Naive thymus-derived CD4-positive, alpha-beta T cell (primary cell): Measurements from ENCODE around the gene DUSP8. TPM values are rescaled to one million over a fixed set of nuclear protein-coding genes. Genes with fewer than 3 reads are reported as not detected.

Source experiments
- ATAC-seq: fragments of 150-1000 bp; cut with Tn5 transposase; 2 replicates; pipeline ENCODE4 v1.10.0; 2021; ENCODE audit warnings: mild to moderate bottlenecking, moderate library complexity
- CTCF ChIA-PET: fragments of 350-600 bp; sonication (Branson Sonifier 250); formaldehyde crosslinking; loops from one replicate; lab custom pipeline; 2021; ENCODE audit warnings: antibody characterized with exemption; lab: Charles Lee
- POLR2A ChIA-PET: fragments of 350-600 bp; sonication (Branson Sonifier 250); formaldehyde crosslinking; loops from one replicate; lab custom pipeline; 2021; ENCODE audit warnings: antibody characterized with exemption, inconsistent platforms; lab: Charles Lee
- DNase-seq, 9 donors: peaks; one replicate each; pipeline versions ENCODE4 v3.0.0 to v3.0.0-alpha.2; 2020 to 2022; ENCODE audit warnings: mixed read lengths in 1 of 9
- H3K27ac ChIP-seq: one replicate; pipeline ENCODE4 v1.7.0; 2013; ENCODE audit warnings: mild to moderate bottlenecking, low read depth, low read length, moderate library complexity
- H3K27me3 ChIP-seq, 2 donors: one replicate each; pipeline ENCODE4 v1.7.0; 2013; ENCODE audit warnings: low read length in 2 of 2, mild to moderate bottlenecking in 2 of 2, moderate library complexity in 2 of 2; ENCODE audit not compliant: control insufficient read depth in 2 of 2, insufficient read depth in 2 of 2
- H3K36me3 ChIP-seq, 3 experiments: 1 replicate in 2 of 3; 2 replicates in 1 of 3; pipeline ENCODE4 v1.7.0; 2013; ENCODE audit warnings: low read length in 3 of 3, mild to moderate bottlenecking in 3 of 3, moderate library complexity in 1 of 3; ENCODE audit not compliant: insufficient read depth in 3 of 3, control insufficient read depth in 2 of 3
- H3K4me1 ChIP-seq, 2 donors: one replicate each; pipeline ENCODE4 v1.7.0; 2013; ENCODE audit warnings: low read length in 2 of 2, mild to moderate bottlenecking in 2 of 2, moderate library complexity in 1 of 2; ENCODE audit not compliant: control insufficient read depth in 2 of 2, insufficient read depth in 2 of 2
- H3K4me3 ChIP-seq: 2 replicates; pipeline ENCODE4 v1.7.0; 2013; ENCODE audit warnings: mild to moderate bottlenecking, low read length
- H3K9me3 ChIP-seq, 3 experiments: 1 replicate in 2 of 3; 2 replicates in 1 of 3; pipeline ENCODE4 v1.7.0; 2013; ENCODE audit warnings: low read length in 3 of 3; ENCODE audit not compliant: control insufficient read depth in 2 of 3
- H3K27ac Mint-ChIP-seq, 9 donors: one replicate each; pipeline ENCODE4 v1.8.0; 2020 to 2022; ENCODE audit warnings: mixed read lengths in 9 of 9, mild to moderate bottlenecking in 8 of 9, moderate library complexity in 5 of 9, inconsistent platforms in 2 of 9
- H3K27me3 Mint-ChIP-seq, 5 donors: one replicate each; pipeline ENCODE4 v1.8.0; 2021 to 2022; ENCODE audit warnings: mixed read lengths in 5 of 5, mild to moderate bottlenecking in 1 of 5
- H3K36me3 Mint-ChIP-seq, 5 donors: one replicate each; pipeline ENCODE4 v1.8.0; 2020 to 2022; ENCODE audit warnings: mixed read lengths in 5 of 5, mild to moderate bottlenecking in 3 of 5, inconsistent platforms in 1 of 5
- H3K4me1 Mint-ChIP-seq, 7 donors: one replicate each; pipeline ENCODE4 v1.8.0; 2020 to 2022; ENCODE audit warnings: mixed read lengths in 7 of 7, mild to moderate bottlenecking in 3 of 7, inconsistent platforms in 1 of 7
- H3K4me3 Mint-ChIP-seq, 10 donors: one replicate each; pipeline ENCODE4 v1.8.0; 2020 to 2022; ENCODE audit warnings: mild to moderate bottlenecking in 10 of 10, mixed read lengths in 10 of 10, moderate library complexity in 6 of 10, inconsistent platforms in 2 of 10
- H3K9me3 Mint-ChIP-seq, 11 donors: one replicate each; pipeline ENCODE4 v1.8.0; 2020 to 2022; ENCODE audit warnings: mixed read lengths in 11 of 11, mild to moderate bottlenecking in 4 of 11, inconsistent platforms in 1 of 11, moderate library complexity in 1 of 11
- intact Hi-C, 2 donors: fragments of 100-400 bp; cut with micrococcal nuclease; formaldehyde crosslinking; loops; one replicate each; pipeline ENCODE4 v1.15.1; 2023
- polyA plus RNA-seq, 2 donors: library from polyadenylated mRNA; unstranded; fragments of 300-500 nt; fragmentation: Illumina TruSeq; gene quantifications; one replicate each; pipeline ENCODE4 v1.2.3, GENCODE V29; 2021
- total RNA-seq, 6 experiments: library from RNA in 5 of 6; stranded (reverse) in 5 of 6; gene quantifications; 1 replicate in 5 of 6; 2 replicates in 1 of 6; pipeline ENCODE4 v1.2.3 and lab custom pipeline; 2021 to 2026

The DUSP8 gene
- total and polyA plus RNA-seq, 7 experiments from 2014 or later = 0.22 to 79.3 (median 3.9) TPM

- intact Hi-C loops = no loop called here
- Mint-ChIP-seq H3K4me1 (peaks cover 4 to 73% (median 41%) of the 10 kb centered on the region in 7 donors), H3K4me3 (no peak overlapping the region), H3K27me3 (no peaks in the 10 kb centered on the region), H3K36me3 (no peaks in the 10 kb centered on the region), H3K27ac (peak overlapping the region in 1 of 9 donors; percentile 28), H3K9me3 (no peaks in the 10 kb centered on the region)
- Histone ChIP-seq H3K27ac (no peak overlapping the region), H3K4me1 (peaks cover 0 to 9% of the 10 kb centered on the region in 2 donors), H3K9me3 (no peaks in the 10 kb centered on the region), H3K27me3 (no peaks in the 10 kb centered on the region), H3K4me3 (no peak overlapping the region), H3K36me3 (peaks cover 0 to 3% (median 0%) of the 10 kb centered on the region in 3 experiments)
- no peak for ATAC-seq
- CTCF ChIA-PET = interaction anchor here (0.6 kb wide), 1 partner anchor 390 kb away, joined by 3 read pairs; no protein-coding TSS in a partner anchor
- DNase-seq = no peak
- POLR2A ChIA-PET = no interaction called here
Observed at GRCh38 chr11:1507381-1508140, 64.5 kb downstream of the DUSP8 start.

GRCh38 chr11:1506981-1507380, 65.1 kb downstream of the DUSP8 start:
- no peak for ATAC-seq
- peaks cover 0 to 7% (median 0%) of the 10 kb centered on the region in 3 experiments for H3K36me3 ChIP-seq
- intact Hi-C loops = no loop called here
- no peak overlapping the region for H3K4me3 Mint-ChIP-seq
- no peaks in the 10 kb centered on the region for H3K9me3 Mint-ChIP-seq
- no peaks in the 10 kb centered on the region for H3K9me3 ChIP-seq
- peaks cover 0 to 9% of the 10 kb centered on the region in 2 donors for H3K4me1 ChIP-seq
- no peaks in the 10 kb centered on the region for H3K27me3 ChIP-seq
- no peaks in the 10 kb centered on the region for H3K27me3 Mint-ChIP-seq
- no peak for DNase-seq
- peaks cover 3 to 67% (median 36%) of the 10 kb centered on the region in 7 donors for H3K4me1 Mint-ChIP-seq
- H3K36me3 Mint-ChIP-seq = no peaks in the 10 kb centered on the region
- no peak overlapping the region for H3K27ac ChIP-seq
- no peak overlapping the region for H3K4me3 ChIP-seq
- CTCF ChIA-PET = no interaction called here
- POLR2A ChIA-PET = interaction anchor here (0.6 kb wide), 1 partner anchor 804 kb away, joined by 3 read pairs; no protein-coding TSS in a partner anchor
- no peak overlapping the region for H3K27ac Mint-ChIP-seq

GRCh38 chr11:1505480-1505879, 66.6 kb downstream of the DUSP8 start:
- Histone ChIP-seq H3K4me1 (peaks cover 0 to 9% of the 10 kb centered on the region in 2 donors), H3K36me3 (peaks cover 0 to 20% (median 0%) of the 10 kb centered on the region in 3 experiments), H3K27me3 (no peaks in the 10 kb centered on the region), H3K4me3 (no peak overlapping the region), H3K9me3 (no peaks in the 10 kb centered on the region), H3K27ac (no peak overlapping the region)
- Mint-ChIP-seq H3K4me3 (no peak overlapping the region), H3K27ac (no peak overlapping the region), H3K36me3 (peaks cover 0 to 7% (median 4%) of the 10 kb centered on the region in 5 donors), H3K9me3 (no peaks in the 10 kb centered on the region), H3K4me1 (peaks cover 3 to 66% (median 40%) of the 10 kb centered on the region in 7 donors), H3K27me3 (no peaks in the 10 kb centered on the region)
- intact Hi-C loops = no loop called here
- DNase-seq = no peak
- ChIA-PET CTCF (no interaction called here), POLR2A (no interaction called here)
- ATAC-seq = no peak

GRCh38 chr11:1504581-1505290, 67.3 kb downstream of the DUSP8 start:
- Histone ChIP-seq H3K36me3 (peaks cover 0 to 27% (median 0%) of the 10 kb centered on the region in 3 experiments), H3K4me1 (peaks cover 0 to 9% of the 10 kb centered on the region in 2 donors), H3K27ac (no peak overlapping the region), H3K9me3 (no peaks in the 10 kb centered on the region), H3K4me3 (no peak overlapping the region), H3K27me3 (no peaks in the 10 kb centered on the region)
- Mint-ChIP-seq H3K4me1 (peaks cover 3 to 72% (median 40%) of the 10 kb centered on the region in 7 donors), H3K27me3 (no peaks in the 10 kb centered on the region), H3K9me3 (no peaks in the 10 kb centered on the region), H3K4me3 (no peak overlapping the region), H3K27ac (no peak overlapping the region), H3K36me3 (peaks cover 0 to 15% (median 8%) of the 10 kb centered on the region in 5 donors)
- POLR2A ChIA-PET = no interaction called here
- intact Hi-C loops = no loop called here
- DNase-seq = no peak
- no peak for ATAC-seq
- CTCF ChIA-PET = no interaction called here

GRCh38 chr11:1504138-1504537, 67.9 kb downstream of the DUSP8 start:
- Mint-ChIP-seq H3K4me1 (peaks cover 3 to 70% (median 34%) of the 10 kb centered on the region in 7 donors), H3K9me3 (peaks cover 0 to under 1% (median 0%) of the 10 kb centered on the region in 11 donors), H3K36me3 (peaks cover under 1 to 18% (median 8%) of the 10 kb centered on the region in 5 donors), H3K4me3 (peak overlapping the region in 1 of 10 donors; percentile 50), H3K27me3 (no peaks in the 10 kb centered on the region), H3K27ac (peak overlapping the region in 1 of 9 donors; percentile 71)
- H3K4me3 ChIP-seq = no peak overlapping the region
- DNase-seq (no peak), ATAC-seq (no peak)
- peaks cover 0 to 6% of the 10 kb centered on the region in 2 donors for H3K4me1 ChIP-seq
- CTCF ChIA-PET = no interaction called here
- intact Hi-C loops = no loop called here
- H3K9me3 ChIP-seq = no peaks in the 10 kb centered on the region
- no peaks in the 10 kb centered on the region for H3K27me3 ChIP-seq
- no peak overlapping the region for H3K27ac ChIP-seq
- POLR2A ChIA-PET = no interaction called here
- H3K36me3 ChIP-seq = peaks cover 0 to 32% (median 0%) of the 10 kb centered on the region in 3 experiments
